ACC112 (cell line): ENCODE data around the gene CHST13.
A peak's percentile ranks its signal among the peaks of the same experiment; 100 is the strongest.

Experiments
- H2AFZ ChIP-seq: fragments of 200-600 bp; sonication (generic); one replicate; pipeline ENCODE4 v1.6.0; 2017; ENCODE audit warnings: antibody characterized with exemption, low read length; ENCODE audit not compliant: unreplicated experiment
- H3K27ac ChIP-seq: fragments of 200-600 bp; sonication (generic); 2 replicates; pipeline ENCODE4 v1.5.1; 2014; ENCODE audit warnings: low read depth, mild to moderate bottlenecking, antibody characterized with exemption, low read length, moderate library complexity
- H3K27me3 ChIP-seq: fragments of 200-600 bp; sonication (generic); 2 replicates; pipeline ENCODE4 v1.6.1; 2014; ENCODE audit warnings: mild to moderate bottlenecking, antibody characterized with exemption, low read length, moderate library complexity, mixed read lengths; ENCODE audit not compliant: insufficient read depth
- H3K36me3 ChIP-seq: fragments of 200-600 bp; sonication (generic); 2 replicates; pipeline ENCODE4 v1.6.1; 2016; ENCODE audit warnings: mild to moderate bottlenecking, antibody characterized with exemption, low read length, moderate library complexity, mixed read lengths; ENCODE audit not compliant: insufficient read depth
- H3K4me1 ChIP-seq: fragments of 200-600 bp; sonication (generic); one replicate; pipeline ENCODE4 v1.6.1; 2016; ENCODE audit warnings: low read length, mixed read lengths; ENCODE audit not compliant: insufficient read depth, unreplicated experiment, control insufficient read depth
- H3K4me3 ChIP-seq: fragments of 200-600 bp; sonication (generic); 2 replicates; pipeline ENCODE4 v1.5.1; 2014; ENCODE audit warnings: mild to moderate bottlenecking, low read depth, low read length
- H3K79me2 ChIP-seq: fragments of 200-600 bp; sonication (generic); one replicate; pipeline ENCODE4 v1.6.0; 2016; ENCODE audit warnings: low read length; ENCODE audit not compliant: control insufficient read depth, unreplicated experiment, insufficient read depth

Gene CHST13

DNA sequence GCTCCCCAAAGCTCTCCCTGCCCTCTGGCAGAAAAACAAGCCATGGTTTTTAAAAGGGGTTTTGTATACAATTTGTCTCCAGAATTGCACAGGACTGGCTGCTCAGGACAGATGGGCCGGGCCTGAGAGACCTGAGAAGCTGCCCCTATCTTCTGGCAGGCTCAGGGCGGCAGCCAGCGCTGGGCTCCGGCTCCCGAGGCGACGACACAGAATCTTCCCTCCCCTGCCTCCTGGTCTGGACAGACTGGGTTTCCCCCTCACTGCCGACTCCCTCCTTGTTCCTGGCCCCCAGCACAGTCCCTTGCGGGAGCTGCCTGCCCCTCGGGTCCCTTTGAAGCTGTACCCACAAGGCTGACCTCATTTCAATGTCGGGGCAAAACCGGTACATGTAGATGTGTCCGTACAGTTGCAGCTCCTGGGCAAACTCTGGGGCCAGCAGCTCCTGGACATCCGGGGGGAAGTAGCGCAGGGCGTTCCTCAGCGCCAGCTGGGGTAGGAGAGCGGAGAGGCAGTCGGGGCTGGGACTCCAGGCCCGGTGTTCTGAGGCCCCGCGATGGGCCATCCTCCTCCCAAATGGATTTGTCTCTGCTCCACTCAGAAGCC is 13.5 kb upstream of the CHST13 start:
- Histone ChIP-seq H3K4me1 (peaks cover 7% of the 10 kb centered on the region), H3K27me3 (peaks cover 8% of the 10 kb centered on the region; the same call in 1 of the 2 replicates), H3K79me2 (no peaks in the 10 kb centered on the region), H3K27ac (no peak overlapping the region), H2AFZ (no peak overlapping the region), H3K4me3 (no peak overlapping the region), H3K36me3 (no peaks in the 10 kb centered on the region)

DNA sequence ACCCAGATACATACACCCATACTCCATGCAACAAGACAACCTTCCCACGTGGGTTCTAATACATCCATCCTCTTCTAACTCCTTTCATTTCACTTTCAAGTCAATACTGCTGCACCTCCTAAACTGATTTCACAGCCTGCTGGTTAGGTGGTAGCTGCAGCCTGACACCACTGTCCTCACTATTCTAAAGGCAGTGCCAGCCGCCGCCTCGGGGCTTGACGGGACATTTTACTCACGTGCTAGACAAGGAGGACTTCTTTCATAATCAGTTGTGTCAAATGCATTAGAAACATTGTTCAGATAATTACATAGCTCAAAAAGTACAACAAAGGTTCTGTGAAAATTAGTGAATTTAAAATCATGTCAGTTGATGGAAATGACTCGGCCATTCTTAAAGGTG is 12.7 kb upstream of the CHST13 start:
- Histone ChIP-seq H3K4me3 (no peak overlapping the region), H3K27ac (no peak overlapping the region), H3K27me3 (peaks cover 5% of the 10 kb centered on the region; the same call in 1 of the 2 replicates), H3K79me2 (no peaks in the 10 kb centered on the region), H2AFZ (peak overlapping the region; percentile 32), H3K36me3 (no peaks in the 10 kb centered on the region), H3K4me1 (peaks cover 7% of the 10 kb centered on the region)

DNA sequence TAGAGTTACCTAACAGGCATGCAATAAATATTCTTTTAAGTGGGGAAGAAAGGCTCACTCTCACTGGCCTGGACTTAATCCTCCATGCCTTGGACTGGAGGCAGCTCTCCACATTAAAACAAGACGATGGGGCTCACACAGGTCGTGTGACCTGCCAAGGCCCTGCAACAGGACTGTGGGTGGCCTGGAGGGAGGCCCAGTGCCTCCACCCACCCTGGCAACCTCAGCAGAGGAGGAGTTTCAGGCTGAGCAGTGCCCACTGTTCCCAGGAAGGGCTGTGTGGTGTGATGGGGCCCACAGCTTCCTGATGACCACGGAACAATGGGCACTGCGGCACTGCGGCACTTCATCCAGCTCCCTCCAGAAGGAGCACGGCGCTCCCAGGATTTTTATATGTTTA is 11.9 kb upstream of the CHST13 start:
- Histone ChIP-seq H3K27ac (no peak overlapping the region), H3K27me3 (no peaks in the 10 kb centered on the region), H2AFZ (no peak overlapping the region), H3K4me1 (peaks cover 7% of the 10 kb centered on the region), H3K4me3 (no peak overlapping the region), H3K36me3 (no peaks in the 10 kb centered on the region), H3K79me2 (no peaks in the 10 kb centered on the region)

DNA sequence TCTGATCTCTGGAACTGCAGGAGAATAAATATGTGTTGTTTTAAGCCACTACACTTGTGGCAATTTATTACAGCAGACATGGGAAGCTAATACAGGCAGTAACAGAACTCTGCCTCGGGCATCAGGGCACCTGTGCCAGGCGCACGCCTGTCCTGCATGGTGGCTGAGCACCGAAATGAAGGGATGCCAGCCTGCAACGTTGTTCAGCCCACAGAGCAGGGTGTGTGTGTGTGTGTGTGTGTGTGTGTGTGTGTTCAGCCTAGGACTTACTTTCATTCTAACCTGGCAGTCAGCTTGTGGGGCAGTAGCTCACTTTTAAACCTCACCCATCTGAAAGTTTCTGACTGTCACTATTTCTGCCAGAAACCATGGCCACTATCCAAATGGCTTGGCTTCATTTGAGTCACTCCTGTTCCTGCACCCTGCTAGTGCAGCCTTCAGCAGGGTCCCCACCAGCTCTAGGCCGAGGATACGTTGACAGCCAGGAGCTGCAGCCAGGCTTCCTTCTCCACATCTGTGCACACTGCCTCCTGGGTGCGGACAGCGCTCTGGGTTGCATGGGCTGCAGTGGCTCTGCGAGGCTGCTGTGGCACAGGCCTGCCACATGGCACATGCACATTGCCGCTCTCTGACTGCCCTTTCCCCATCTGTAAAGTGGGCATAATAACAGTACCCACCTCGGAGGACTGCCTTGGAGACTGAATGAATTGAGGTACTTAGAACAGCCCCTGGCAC is 10.9 kb upstream of the CHST13 start:
- peaks cover 7% of the 10 kb centered on the region for H3K4me1 ChIP-seq
- H3K4me3 ChIP-seq: no peak overlapping the region
- no peaks in the 10 kb centered on the region for H3K79me2 ChIP-seq
- H3K27ac ChIP-seq: no peak overlapping the region
- no peak overlapping the region for H2AFZ ChIP-seq
- no peaks in the 10 kb centered on the region for H3K27me3 ChIP-seq
- H3K36me3 ChIP-seq: no peaks in the 10 kb centered on the region

DNA sequence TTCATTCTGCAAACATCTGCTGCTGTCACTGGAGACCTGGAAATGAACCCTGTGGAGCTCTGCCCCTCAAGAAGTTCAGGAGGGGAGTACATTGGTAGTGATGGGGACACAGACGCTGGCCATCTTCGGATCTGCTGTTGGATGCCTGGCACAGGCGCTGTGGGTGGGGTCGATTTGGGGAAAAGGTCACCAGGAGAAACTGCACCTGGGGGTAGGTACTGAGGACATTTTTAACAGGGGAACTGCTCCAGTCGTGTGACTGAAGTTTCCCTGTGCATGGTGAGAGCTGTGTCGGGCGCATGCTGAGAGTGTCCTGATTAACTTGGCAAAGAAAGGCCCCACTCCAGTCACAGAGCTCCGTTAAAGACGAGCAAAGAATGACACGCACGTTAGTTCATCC is 9.8 kb upstream of the CHST13 start:
- Histone ChIP-seq H3K27ac (no peak overlapping the region), H3K36me3 (no peaks in the 10 kb centered on the region), H3K27me3 (no peaks in the 10 kb centered on the region), H3K4me3 (no peak overlapping the region), H2AFZ (no peak overlapping the region), H3K79me2 (no peaks in the 10 kb centered on the region), H3K4me1 (no peaks in the 10 kb centered on the region)

DNA sequence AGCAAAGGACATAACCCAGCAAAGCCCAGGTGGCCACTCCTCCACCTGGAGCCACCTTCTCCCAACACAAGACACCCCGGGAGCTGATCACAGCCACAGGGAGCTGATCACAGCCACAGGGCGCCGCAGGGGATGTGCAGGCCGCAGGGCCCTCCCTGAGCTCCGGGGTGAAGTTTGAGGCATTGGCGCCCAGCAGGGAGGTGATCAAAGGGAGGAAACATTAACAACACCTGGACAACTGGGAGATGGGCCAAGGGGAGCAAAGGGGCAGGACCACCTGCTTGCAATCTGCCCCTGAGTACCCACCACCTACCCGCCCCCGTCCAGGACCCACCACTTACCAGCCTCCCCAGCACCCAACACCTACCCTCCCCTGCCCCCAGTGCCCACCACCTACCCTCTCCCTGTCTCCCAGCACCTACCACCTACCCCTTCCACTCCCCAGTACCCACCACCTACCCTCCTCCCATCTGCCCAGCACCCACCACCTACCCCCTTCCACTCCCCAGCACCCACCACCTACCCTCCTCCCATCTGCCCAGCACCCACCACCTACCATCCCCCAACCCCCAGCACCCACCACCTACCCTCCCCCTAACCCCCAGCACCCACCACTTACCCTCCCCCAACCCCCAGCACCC is 8.8 kb upstream of the CHST13 start:
- H3K4me1 ChIP-seq: no peaks in the 10 kb centered on the region
- 0 out of 2 replicates have a peak, but pooled peaks cover 2% of the 10 kb centered on the region for H3K27me3 ChIP-seq
- H3K27ac ChIP-seq: no peak overlapping the region
- no peak overlapping the region for H3K4me3 ChIP-seq
- H3K36me3 ChIP-seq: no peaks in the 10 kb centered on the region
- no peak overlapping the region for H2AFZ ChIP-seq
- no peaks in the 10 kb centered on the region for H3K79me2 ChIP-seq

DNA sequence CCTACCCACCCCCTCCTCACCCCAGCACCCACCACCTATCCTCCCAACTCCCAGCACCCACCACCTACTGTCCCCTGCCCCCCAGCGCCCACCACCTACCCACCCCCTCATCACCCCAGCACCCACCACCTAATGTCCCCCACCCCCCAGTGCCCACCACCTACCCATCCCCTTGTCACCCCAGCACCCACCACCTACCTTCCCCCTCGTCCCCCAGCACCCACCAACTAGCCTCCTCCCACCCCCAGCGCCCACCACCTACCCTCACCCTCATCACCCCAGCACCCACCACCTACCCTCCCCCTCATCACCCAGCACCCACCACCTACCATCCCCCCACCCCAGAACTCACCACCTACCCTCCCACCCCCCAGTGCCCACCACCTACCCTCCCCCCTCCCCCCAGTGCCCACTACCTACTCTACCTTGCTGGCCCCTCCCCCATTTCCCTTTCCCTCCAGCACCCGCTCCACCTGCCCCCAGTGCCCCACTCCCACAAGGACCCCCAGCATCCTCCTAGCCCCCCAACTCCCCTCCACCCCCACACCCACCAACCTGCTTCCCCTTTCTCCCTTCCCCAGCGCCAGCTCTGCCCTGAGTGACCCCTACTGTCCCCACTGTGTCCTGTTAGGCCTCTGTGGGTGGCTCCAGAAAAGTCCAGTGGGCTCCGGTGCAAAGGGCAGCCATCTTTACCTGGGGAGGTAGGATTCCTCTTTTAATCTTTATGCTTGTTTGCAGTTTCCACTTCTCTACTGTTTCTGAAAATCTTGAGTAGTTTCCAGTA is 7.6 kb upstream of the CHST13 start:
- Histone ChIP-seq H3K27me3 (0 out of 2 replicates have a peak, but pooled peaks cover 3% of the 10 kb centered on the region), H2AFZ (no peak overlapping the region), H3K4me1 (no peaks in the 10 kb centered on the region), H3K4me3 (no peak overlapping the region), H3K27ac (no peak overlapping the region), H3K79me2 (no peaks in the 10 kb centered on the region), H3K36me3 (no peaks in the 10 kb centered on the region)

DNA sequence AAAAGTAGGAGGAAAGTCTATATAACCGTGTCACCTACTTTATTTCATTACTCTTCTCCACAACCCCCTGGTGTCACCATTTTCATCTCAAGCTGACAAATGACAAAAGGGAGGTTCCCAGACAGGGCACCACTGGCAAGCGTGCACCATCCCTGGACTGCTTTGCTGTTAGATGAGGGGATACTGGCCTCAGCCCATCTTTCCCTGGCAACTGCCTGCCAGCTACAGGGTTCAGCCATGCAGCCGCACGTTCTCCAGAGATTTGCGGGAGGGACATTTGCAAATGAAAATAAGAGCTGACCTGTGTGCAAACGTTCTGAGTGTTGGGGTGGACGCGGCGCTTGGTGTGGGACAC is 7.0 kb upstream of the CHST13 start:
- H3K4me3 ChIP-seq: no peak overlapping the region
- H3K79me2 ChIP-seq: no peaks in the 10 kb centered on the region
- H3K27me3 ChIP-seq: 0 out of 2 replicates have a peak, but pooled peaks cover 3% of the 10 kb centered on the region
- no peaks in the 10 kb centered on the region for H3K36me3 ChIP-seq
- no peak overlapping the region for H3K27ac ChIP-seq
- no peak overlapping the region for H2AFZ ChIP-seq
- H3K4me1 ChIP-seq: no peaks in the 10 kb centered on the region

DNA sequence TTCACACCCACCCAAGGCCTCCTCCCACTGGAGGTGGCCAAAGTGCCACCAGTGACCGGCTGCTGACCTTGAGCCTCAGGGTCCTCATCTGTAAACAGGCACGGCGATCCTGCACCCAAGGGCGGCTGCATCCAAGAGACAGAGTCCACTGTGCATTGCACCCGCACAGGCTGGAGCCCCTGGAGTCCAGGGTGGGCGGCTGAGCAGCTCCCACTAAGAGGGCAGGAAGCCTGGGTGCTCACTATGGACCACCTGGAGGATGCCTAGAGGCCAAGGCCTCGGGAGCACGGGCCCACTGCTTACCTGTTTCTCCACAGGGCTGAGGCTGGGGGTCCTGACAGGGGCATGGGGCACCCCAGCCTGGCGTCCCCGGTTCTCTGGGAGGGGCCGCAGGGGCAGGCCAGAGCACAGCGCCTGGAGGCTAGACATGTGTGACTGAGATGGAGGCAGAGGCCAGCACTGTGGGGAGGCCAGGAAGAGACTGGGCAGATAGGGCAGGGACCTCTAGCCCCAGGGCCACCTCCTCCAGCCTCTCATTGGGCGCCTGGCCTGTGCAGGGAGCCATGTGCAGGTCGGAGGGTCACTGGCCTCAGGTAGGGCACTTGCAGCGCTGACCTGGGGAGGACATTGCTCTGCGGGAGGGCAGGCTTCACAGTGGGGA is 6.5 kb upstream of the CHST13 start, which contains the start of gene UROC1:
UROC1 (minus strand) TSS at position 483 of the 661 bp plus-strand sequence; CDS start at position 429, 54 bp downstream.
- Histone ChIP-seq H3K79me2 (no peaks in the 10 kb centered on the region), H3K4me1 (no peaks in the 10 kb centered on the region), H3K4me3 (no peak within 1 kb of the TSS), H3K27me3 (0 out of 2 replicates have a peak, but pooled peaks cover 3% of the 10 kb centered on the region), H3K27ac (no peak within 1 kb of the TSS), H2AFZ (no peak within 1 kb of the TSS), H3K36me3 (no peaks in the 10 kb centered on the region)
